GM19463 (cell line): ENCODE results near the gene OR2T11.
"Not testable (repeated sequence)": the region's sequence is repeated elsewhere in the genome, so short reads cannot be mapped to it uniquely, and the experiment has no call there.

Experiments
- ATAC-seq: cut with Tn5 transposase; IDR thresholded peaks from one replicate; pipeline ENCODE4 v1.9.1; 2021; ENCODE audit warnings: mild to moderate bottlenecking, moderate library complexity; ENCODE audit not compliant: unreplicated experiment

Gene OR2T11

DNA sequence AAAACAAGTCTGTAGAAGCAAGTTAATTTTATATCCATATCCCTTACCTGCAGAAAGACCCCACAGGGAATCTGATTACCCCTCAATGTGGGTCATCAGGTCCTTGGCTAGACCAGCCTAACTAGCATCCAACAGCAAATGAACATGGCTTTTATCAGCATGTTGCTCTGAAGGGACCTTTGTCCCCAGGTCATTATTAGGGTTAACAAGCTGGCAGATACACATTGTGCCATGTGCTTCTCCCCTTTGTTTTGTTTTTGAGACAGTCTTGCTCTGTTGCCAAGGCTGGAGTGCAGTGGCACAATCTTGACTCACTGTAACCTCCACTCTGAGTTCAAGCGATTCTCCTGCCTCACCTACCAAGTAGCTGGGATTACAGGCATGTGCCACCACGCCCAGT, at the start of gene OR2T11:
OR2T11 (minus strand) TSS at position 101 of the 400 bp plus-strand sequence. CDS start 7,963 bp downstream, outside the sequence.
- not testable (repeated sequence) for ATAC-seq

GRCh38 chr1:248681651-248682050, 46.8 kb upstream of the OR2T11 start:
- ATAC-seq = no peak

GRCh38 chr1:248670003-248670402, 35.1 kb upstream of the OR2T11 start:
- no peak for ATAC-seq

DNA sequence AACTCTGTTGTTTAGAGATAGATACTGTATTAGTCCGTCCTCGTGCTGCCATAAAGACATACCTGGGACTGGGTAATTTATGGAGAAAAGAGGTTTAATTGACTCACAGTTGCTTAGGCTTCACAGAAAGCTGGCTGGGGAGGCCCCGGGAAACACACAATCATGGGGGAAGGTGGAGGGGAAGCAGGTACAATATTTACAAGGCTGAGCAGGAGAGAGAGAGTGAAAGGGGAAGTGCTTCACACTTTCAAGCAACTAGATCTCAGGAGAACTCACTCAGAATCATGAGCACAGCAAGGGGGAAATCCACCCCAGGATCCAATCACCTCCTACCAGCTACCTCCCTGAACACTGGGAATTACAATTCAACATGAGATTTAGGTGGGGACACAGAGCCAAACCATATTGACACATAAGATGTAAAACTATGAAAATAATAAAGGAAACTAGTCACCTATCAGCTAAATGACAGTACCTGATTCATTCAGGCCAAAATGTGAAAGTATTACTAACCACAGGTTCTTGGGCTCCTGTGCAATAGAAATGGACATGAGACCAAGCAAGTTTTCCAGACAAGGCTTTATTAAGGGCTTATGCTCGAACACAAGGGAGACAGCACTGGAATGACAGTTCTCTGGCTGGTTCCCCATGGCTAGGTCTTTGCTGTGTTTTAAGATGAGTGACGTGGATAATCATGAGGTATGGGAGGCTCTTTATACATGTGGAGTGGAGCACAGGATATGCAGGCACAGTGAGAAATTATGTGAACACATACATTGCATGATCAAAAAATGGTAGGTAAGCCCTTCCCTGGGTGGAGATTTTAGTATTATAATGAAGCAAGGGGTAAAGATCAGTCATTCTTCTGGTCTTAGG, 28.8 kb upstream of the OR2T11 start:
- ATAC-seq = peak; percentile 97

DNA sequence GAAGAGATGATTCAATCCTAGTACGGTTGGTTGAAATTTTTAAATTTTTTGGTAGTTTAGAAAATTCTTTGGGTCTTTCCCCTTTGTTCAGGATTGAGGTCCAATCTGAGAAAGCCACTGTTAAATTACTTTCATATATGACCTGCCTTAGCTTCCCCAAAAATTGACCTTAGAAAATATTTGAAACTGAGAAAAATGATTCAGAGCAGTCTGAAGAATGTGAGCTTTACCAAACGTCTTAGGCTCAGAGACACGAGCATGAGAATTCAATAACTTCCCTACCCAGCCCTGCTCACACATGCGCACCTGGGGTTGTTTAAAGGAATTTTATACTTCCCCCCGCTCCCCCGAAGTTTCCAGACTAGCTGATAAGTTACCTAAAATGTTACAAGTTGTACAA, 21.9 kb upstream of the OR2T11 start:
- peak; percentile 67 for ATAC-seq

DNA sequence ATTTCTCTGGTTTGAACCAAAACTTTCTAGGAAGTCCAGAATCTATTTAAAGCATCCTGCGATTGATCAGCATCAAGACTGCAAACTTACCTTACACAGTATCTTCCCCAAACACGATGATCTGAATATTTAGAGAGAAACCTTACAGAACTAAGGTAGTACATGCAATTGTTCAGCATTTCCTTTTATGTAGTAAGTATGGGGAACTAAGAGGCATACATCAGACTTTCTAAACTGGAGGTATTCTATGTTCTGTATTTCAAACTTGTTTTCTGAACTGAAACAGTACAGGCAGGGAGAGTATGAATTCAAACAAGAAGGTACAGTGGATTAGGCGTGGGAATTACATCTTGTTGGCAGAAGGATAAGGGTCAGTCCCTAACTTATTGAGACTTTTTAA, 20.5 kb upstream of the OR2T11 start, which contains the start of gene OR2T27:
OR2T27 (minus strand) TSS at position 175 of the 400 bp plus-strand sequence. CDS start 4,644 bp downstream, outside the sequence.
- not testable (repeated sequence) for ATAC-seq

- ATAC-seq = not testable (repeated sequence)
Measured at GRCh38 chr1:248648770-248649536, 14.1 kb upstream of the OR2T11 start.

- not testable (repeated sequence) for ATAC-seq
Measured at GRCh38 chr1:248645178-248645577, 10.3 kb upstream of the OR2T11 start, which contains the start of gene OR2T35. TSS of gene OR2T35 (minus strand) at chr1:248645278. CDS start at chr1:248639258, 6,020 bp downstream.

DNA sequence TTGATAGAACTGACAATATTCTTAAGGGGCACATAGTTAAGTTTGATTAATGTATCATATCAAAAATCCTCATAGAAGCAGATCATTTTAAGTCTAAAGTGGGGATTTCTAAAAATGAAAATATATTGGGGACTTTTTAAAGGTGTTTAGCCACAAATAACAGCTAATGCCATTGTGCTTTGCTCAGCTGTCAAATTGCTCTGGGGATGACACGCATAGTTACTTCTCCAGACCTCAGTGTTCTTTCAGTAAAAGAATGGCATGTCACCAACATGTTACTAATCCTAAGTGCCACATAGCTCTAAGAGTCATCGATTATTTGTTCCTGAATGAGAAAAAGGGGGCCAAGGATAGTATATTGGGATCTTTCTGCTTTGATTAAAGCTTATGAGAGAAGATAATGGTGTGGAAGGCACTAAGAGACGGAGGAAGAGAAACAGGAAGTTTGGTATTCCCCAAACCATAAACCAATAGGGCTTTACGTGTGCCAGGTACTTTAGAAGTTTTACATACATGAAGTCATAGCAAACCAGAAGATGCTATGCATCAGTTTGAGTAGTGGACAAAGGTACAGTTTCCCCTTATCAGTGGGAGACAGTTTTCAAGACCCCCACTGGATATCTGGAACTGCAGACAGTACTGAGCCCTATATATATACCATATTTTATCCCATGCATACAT, 8.2 kb upstream of the OR2T11 start:
- peak; percentile 57 for ATAC-seq

GRCh38 chr1:248641583-248641982, 6.7 kb upstream of the OR2T11 start:
- not testable (repeated sequence) for ATAC-seq

GRCh38 chr1:248640906-248641305, 6.0 kb upstream of the OR2T11 start:
- ATAC-seq = peak; percentile 29

DNA sequence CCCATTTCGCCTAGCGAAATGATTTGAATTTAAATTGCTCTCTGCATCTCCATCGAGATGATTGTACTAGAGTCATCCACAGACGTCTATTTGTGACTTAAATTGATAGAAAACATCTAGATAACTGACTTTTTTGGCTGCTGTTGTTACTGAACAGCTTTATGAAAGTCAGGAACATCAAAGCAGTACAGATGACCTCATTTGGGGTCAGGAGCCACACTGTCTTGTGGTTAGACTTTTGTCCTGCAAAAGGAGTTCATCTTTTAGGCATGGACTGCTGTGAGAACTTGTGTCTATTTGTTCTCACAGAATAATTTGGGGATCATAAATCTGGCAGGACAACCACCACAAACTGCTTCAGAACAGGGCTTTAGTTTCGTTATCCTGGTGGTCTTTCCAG, 4.8 kb upstream of the OR2T11 start:
- ATAC-seq = peak; percentile 34

- ATAC-seq = not testable (repeated sequence)
Measured at GRCh38 chr1:248636612-248637011, 1.7 kb upstream of the OR2T11 start.

DNA sequence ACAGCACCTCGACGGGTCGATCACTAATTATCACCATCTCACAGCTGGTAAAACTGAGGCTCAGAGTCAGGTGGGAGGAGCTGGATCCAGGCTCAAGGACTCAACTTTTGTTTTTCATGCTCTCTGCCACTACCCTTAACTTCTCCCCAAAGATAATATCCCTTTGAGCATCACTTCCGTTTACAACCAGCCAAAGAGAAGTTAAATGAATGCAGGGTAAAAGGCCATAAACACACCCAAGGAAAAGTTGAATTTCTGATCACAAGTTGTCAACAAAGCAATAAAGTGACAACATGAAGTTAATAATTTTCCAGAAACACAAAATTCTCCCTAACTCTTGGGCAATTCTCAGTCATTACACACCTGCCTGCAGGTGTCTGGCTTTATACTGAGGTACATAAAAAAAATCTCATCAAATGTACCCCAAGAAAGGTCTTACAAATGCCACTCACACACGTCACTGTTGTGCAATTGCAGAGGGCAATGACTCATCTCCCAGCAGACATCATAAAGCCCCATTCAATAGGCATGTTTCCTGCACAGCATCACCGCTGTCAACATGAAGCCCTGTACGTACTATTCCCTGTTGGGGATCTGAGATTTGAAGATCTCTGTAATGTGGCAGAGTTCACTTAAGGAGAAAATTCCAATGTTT, 3.4 kb downstream of the OR2T11 start:
- no peak for ATAC-seq

GRCh38 chr1:248630551-248630950, 4.3 kb downstream of the OR2T11 start:
- no peak for ATAC-seq

DNA sequence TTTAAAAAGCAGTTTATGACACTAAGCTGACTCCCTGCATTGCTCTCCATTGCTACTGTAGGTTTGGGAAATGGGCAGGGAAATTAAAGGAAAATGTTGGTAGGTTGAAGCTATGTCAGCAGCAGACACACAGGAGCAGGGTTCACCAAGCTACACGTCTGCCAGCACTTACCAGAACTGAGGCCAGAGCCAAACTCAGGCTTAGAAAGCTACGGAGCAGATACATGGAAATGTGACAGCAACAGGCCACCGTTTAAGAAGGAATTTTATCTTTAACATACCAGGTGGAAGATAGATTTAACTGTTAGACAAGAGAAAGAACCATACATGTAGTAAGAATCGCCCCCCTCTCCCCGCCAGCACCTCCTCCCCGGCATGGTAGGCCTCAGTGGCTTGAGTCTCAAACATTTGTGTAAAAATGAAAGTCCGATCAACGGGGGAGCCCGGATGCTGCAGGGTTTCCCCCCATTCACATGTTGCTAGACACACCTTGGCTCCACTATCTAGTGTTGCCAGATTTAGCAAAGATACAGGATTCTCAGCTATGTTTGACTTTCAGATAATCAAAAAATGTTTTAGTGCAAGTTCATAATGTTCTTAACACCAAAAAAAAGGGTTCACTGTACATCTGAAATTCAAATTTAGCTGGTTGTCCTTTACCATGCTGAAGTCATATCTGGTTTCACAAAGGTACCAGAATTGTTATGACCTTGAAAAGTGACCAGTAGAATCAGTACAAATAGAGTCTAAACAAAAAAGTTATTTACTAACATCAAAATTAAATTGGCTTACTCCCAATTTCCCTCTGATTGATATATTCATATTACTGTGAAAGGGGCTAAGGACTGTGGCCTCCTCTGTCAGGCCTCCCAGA, 6.7 kb downstream of the OR2T11 start:
- peak; percentile 93 for ATAC-seq

DNA sequence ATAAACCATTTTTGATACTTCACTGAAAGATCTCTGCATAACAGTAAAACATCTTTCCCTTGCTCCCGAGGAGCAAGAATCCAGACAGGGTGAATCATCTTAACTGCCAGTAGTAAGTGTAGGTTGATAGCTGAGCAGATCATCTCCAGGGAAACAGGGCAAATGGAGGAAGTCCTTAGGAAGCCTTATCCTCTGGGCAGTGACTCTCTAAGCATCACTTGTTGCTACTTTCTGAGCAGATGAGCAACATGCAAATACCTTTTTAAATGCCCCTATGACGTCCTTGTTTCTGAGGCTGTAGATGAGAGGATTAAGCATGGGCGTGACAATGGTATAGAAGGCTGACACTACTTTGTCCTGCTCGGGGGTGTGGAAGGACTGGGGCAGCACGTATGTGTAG, 8.9 kb downstream of the OR2T11 start:
- no peak for ATAC-seq

- ATAC-seq = no peak
Measured at GRCh38 chr1:248625166-248625565, 9.7 kb downstream of the OR2T11 start.

DNA sequence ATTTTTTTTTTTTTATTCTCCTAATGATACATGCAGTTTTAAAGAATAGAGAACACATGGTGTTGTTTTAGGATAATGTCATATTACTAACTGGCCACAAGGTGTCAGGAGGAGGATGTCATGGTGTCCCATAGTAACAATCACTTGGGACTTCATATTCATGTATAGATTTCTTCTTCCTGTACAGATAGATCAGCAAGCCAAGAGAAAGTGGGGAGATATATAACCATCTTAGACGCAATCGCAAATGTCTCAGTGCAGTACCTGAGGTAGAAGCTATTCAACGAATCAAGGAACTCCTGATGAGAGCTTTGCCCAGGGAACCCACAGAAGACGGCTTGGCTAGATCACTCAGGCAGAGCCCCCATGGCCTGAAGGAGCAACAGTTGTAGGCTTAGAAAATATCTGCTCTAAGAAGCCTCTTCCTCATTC, 12.3 kb downstream of the OR2T11 start:
- peak; percentile 90 for ATAC-seq
